HCT116 (cell line): ENCODE data around the gene SELENON.

Source experiments
- CTCF ChIP-seq, 3 experiments: fragments of 200-600 bp in 1 of 3; sonication (generic) in 1 of 3; IDR thresholded peaks in 2 of 3; conservative IDR thresholded peaks in 1 of 3; 2 replicates each; pipeline ENCODE4 v1.5.1; 2012 to 2017; ENCODE audit warnings: low read depth in 2 of 3, low read length in 2 of 3, antibody characterized with exemption in 1 of 3, borderline replicate concordance in 1 of 3, control low read depth in 1 of 3, mild to moderate bottlenecking in 1 of 3, mixed read lengths in 1 of 3, mixed run types in 1 of 3, moderate library complexity in 1 of 3; ENCODE audit not compliant: insufficient read depth in 1 of 3
- EZH2 ChIP-seq: fragments of 200-600 bp; sonication (generic); IDR thresholded peaks from 2 replicates; pipeline ENCODE4 v1.6.1; 2017; ENCODE audit warnings: antibody characterized with exemption, mixed run types
- REST ChIP-seq: IDR thresholded peaks from 2 replicates; pipeline ENCODE4 v1.6.1; 2012; ENCODE audit warnings: low read depth
- SIN3A ChIP-seq: IDR thresholded peaks from 2 replicates; pipeline ENCODE4 v1.6.1; 2012; ENCODE audit warnings: low read depth
- SP1 ChIP-seq: IDR thresholded peaks from 2 replicates; pipeline ENCODE4 v1.6.1; 2012; ENCODE audit warnings: low read depth

- no peak for TF ChIP-seq CTCF (IDR thresholded peaks at IDR 0.05 in 2 of 3, conservative IDR thresholded peaks at IDR 0.05 in 1 of 3; ENCODE audit: borderline replicate concordance in 1 of 3, insufficient read depth in 1 of 3, low read depth in 2 of 3, low read length in 2 of 3)
- TF ChIP-seq EZH2, result no peak
- TF ChIP-seq SIN3A, result no peak
- TF ChIP-seq SP1, result no peak
- TF ChIP-seq REST, result no peak
These were observed 18.9 kb upstream of the SELENON start for GRCh38 chr1:25781130-25781433.
